ENCODE data around the gene RAE1.

RAE1 gene

GRCh38 chr20:57321142-57321541 lies 29.9 kb upstream of the RAE1 start:
- Histone ChIP-seq H3K9ac (ENCODE audit: insufficient read length) (no peak overlapping the region), H3K27ac (no peak overlapping the region), H3K9me3 (ENCODE audit: low read depth, low read length) (no peaks in the 10 kb centered on the region), H3K36me3 (ENCODE audit: insufficient read depth, low read length) (no peaks in the 10 kb centered on the region), H3K4me3 (no peak overlapping the region)
- no peak for DNase-seq (ENCODE audit: low read depth, low spot score)
- TF ChIP-seq POLR2AphosphoS5 (IDR thresholded peaks at IDR 0.05; ENCODE audit: borderline replicate concordance, low read depth, low read length) (no peak), FOXP2 (optimal IDR thresholded peaks at IDR 0.05; ENCODE audit: control extremely low read depth, extremely low read length, insufficient read depth) (no peak), EZH2 (IDR thresholded peaks at IDR 0.05) (no peak)

- DNase-seq (ENCODE audit: low read depth, low spot score): no peak
- no peak overlapping the region for H3K4me3 ChIP-seq
- TF ChIP-seq EZH2 (IDR thresholded peaks at IDR 0.05) (no peak), FOXP2 (optimal IDR thresholded peaks at IDR 0.05; ENCODE audit: control extremely low read depth, extremely low read length, insufficient read depth) (no peak), POLR2AphosphoS5 (IDR thresholded peaks at IDR 0.05; ENCODE audit: borderline replicate concordance, low read depth, low read length) (no peak)
- H3K9ac ChIP-seq (ENCODE audit: insufficient read length): no peak overlapping the region
- no peaks in the 10 kb centered on the region for H3K9me3 ChIP-seq (ENCODE audit: low read depth, low read length)
- no peaks in the 10 kb centered on the region for H3K36me3 ChIP-seq (ENCODE audit: insufficient read depth, low read length)
- H3K27ac ChIP-seq: no peak overlapping the region
Measured at GRCh38 chr20:57322476-57322875, 28.6 kb upstream of the RAE1 start.

DNA sequence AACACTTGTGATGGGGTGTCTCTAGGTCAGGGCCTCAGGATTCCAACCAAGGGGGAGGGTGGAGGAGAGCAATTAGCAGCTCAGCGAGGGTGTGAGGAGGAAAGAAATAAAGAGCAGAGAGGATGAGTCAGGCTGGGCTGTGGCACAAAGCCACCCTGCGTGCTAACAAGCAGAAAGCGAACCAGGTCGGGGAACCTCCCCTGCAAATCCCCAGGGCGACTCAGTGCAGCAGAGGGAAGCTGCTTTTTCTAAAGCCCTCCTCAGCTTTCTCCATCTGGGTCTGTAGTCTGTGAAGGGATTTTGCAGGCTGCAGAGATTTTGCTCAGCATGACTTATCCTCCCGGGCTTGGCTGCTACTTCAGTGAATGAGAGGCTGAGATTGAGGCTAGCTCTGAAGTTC lies 28.0 kb upstream of the RAE1 start:
- no peak for DNase-seq (ENCODE audit: low read depth, low spot score)
- Histone ChIP-seq H3K27ac (no peak overlapping the region), H3K9ac (ENCODE audit: insufficient read length) (no peak overlapping the region)

GRCh38 chr20:57325632-57326356 lies 25.3 kb upstream of the RAE1 start:
- H3K9ac ChIP-seq (ENCODE audit: insufficient read length): no peak overlapping the region
- no peaks in the 10 kb centered on the region for H3K36me3 ChIP-seq (ENCODE audit: insufficient read depth, low read length)
- TF ChIP-seq EZH2 (IDR thresholded peaks at IDR 0.05) (no peak), POLR2AphosphoS5 (IDR thresholded peaks at IDR 0.05; ENCODE audit: borderline replicate concordance, low read depth, low read length) (no peak), FOXP2 (optimal IDR thresholded peaks at IDR 0.05; ENCODE audit: control extremely low read depth, extremely low read length, insufficient read depth) (no peak)
- no peaks in the 10 kb centered on the region for H3K9me3 ChIP-seq (ENCODE audit: low read depth, low read length)
- H3K4me3 ChIP-seq: no peak overlapping the region
- H3K27ac ChIP-seq: no peak overlapping the region
- DNase-seq (ENCODE audit: low read depth, low spot score): no peak

More for the DNA sequence above, 28.0 kb upstream of the RAE1 start:
- no peak overlapping the region for H3K4me3 ChIP-seq
- TF ChIP-seq POLR2AphosphoS5 (IDR thresholded peaks at IDR 0.05; ENCODE audit: borderline replicate concordance, low read depth, low read length) (no peak), FOXP2 (optimal IDR thresholded peaks at IDR 0.05; ENCODE audit: control extremely low read depth, extremely low read length, insufficient read depth) (no peak), EZH2 (IDR thresholded peaks at IDR 0.05) (no peak)
- no peaks in the 10 kb centered on the region for H3K9me3 ChIP-seq (ENCODE audit: low read depth, low read length)
- no peaks in the 10 kb centered on the region for H3K36me3 ChIP-seq (ENCODE audit: insufficient read depth, low read length)

DNA sequence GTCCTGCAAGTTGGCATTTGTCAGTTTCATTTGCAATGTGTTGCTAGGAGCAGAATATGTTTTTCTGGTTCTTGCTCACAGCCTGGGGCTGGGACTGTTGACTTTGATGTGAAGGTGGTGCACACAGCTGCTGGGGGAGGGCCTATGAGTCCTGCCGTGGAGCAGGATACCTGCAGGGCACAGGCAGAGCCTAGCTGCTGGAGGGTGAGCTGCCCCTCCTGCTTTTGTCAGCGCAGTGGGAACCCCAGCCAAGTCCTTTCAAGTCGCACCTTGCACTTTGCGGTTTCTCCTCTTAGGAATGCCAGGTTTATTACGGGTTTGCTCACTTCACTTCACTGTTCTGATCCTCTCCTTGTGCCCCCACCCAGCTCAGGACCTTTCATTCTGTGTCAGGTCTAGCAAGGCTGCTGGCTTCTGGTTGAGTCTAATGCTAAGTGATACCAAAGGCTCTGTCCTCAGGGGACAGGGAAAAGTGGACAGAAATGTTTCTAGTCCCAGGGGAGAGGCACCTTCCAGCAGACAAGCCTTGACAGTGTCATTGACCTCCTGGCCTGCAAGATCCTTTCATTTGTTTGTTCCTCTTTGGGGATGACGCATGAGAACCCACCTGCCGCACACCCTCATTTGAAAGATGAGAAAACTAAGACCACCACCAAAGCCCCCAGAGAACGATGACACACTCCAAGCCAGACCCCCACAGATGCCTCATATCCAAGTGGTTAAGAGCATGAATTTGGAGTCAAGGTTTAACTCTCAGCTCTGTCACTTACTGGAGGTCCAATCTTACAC lies 24.2 kb upstream of the RAE1 start:
- Histone ChIP-seq H3K36me3 (ENCODE audit: insufficient read depth, low read length) (no peaks in the 10 kb centered on the region), H3K9me3 (ENCODE audit: low read depth, low read length) (no peaks in the 10 kb centered on the region), H3K9ac (ENCODE audit: insufficient read length) (no peak overlapping the region), H3K27ac (no peak overlapping the region), H3K4me3 (no peak overlapping the region)
- no peak for DNase-seq (ENCODE audit: low read depth, low spot score)
- TF ChIP-seq POLR2AphosphoS5 (IDR thresholded peaks at IDR 0.05; ENCODE audit: borderline replicate concordance, low read depth, low read length): no peak
- TF ChIP-seq FOXP2 (optimal IDR thresholded peaks at IDR 0.05; ENCODE audit: control extremely low read depth, extremely low read length, insufficient read depth): no peak

GRCh38 chr20:57327820-57328219 lies 23.2 kb upstream of the RAE1 start:
- Histone ChIP-seq H3K36me3 (ENCODE audit: insufficient read depth, low read length) (no peaks in the 10 kb centered on the region), H3K27ac (no peak overlapping the region)

GRCh38 chr20:57329608-57330221 lies 21.3 kb upstream of the RAE1 start, which contains the start of gene SPO11:
TSS of gene SPO11 (plus strand) at chr20:57329803. CDS start at chr20:57329868, 65 bp downstream.
- DNase-seq (ENCODE audit: low read depth, low spot score): no peak
- no peaks in the 10 kb centered on the region for H3K36me3 ChIP-seq (ENCODE audit: insufficient read depth, low read length)
- no peak within 1 kb of the TSS for H3K9ac ChIP-seq (ENCODE audit: insufficient read length)
- H3K9me3 ChIP-seq (ENCODE audit: low read depth, low read length): no peaks in the 10 kb centered on the region
- TF ChIP-seq POLR2AphosphoS5 (IDR thresholded peaks at IDR 0.05; ENCODE audit: borderline replicate concordance, low read depth, low read length) (no peak), FOXP2 (optimal IDR thresholded peaks at IDR 0.05; ENCODE audit: control extremely low read depth, extremely low read length, insufficient read depth) (no peak), EZH2 (IDR thresholded peaks at IDR 0.05) (no peak)
- H3K4me3 ChIP-seq: no peak within 1 kb of the TSS
- H3K27ac ChIP-seq: no peak within 1 kb of the TSS

More at GRCh38 chr20:57327820-57328219, 23.2 kb upstream of the RAE1 start:
- TF ChIP-seq EZH2 (IDR thresholded peaks at IDR 0.05): no peak
- TF ChIP-seq POLR2AphosphoS5 (IDR thresholded peaks at IDR 0.05; ENCODE audit: borderline replicate concordance, low read depth, low read length): no peak
- no peak for TF ChIP-seq FOXP2 (optimal IDR thresholded peaks at IDR 0.05; ENCODE audit: control extremely low read depth, extremely low read length, insufficient read depth)
- Histone ChIP-seq H3K4me3 (no peak overlapping the region), H3K9me3 (ENCODE audit: low read depth, low read length) (no peaks in the 10 kb centered on the region), H3K9ac (ENCODE audit: insufficient read length) (no peak overlapping the region)
- DNase-seq (ENCODE audit: low read depth, low spot score): no peak

DNA sequence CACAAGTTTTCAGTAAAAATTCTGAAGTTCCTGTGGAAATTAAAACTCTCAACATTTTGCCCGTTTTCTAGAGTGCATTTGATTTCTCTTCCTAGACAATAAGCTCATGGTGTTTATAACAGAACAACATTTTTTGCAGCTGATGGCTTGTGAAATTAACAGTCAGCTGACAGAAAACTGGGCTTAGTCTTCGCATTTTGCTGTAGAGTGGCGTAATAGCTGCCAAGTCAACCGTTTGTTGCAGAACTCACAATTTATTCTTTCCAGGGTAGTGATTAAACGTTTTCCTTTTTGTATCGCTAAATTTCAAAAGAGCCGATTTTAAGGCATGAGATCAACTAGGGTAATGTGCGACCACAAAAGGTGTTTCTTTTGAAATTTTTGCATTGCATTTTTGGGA lies 20.1 kb upstream of the RAE1 start:
- Histone ChIP-seq H3K36me3 (ENCODE audit: insufficient read depth, low read length) (no peaks in the 10 kb centered on the region), H3K9ac (ENCODE audit: insufficient read length) (no peak overlapping the region), H3K4me3 (no peak overlapping the region), H3K27ac (no peak overlapping the region), H3K9me3 (ENCODE audit: low read depth, low read length) (no peaks in the 10 kb centered on the region)
- DNase-seq (ENCODE audit: low read depth, low spot score): no peak
- TF ChIP-seq EZH2 (IDR thresholded peaks at IDR 0.05): no peak
- TF ChIP-seq POLR2AphosphoS5 (IDR thresholded peaks at IDR 0.05; ENCODE audit: borderline replicate concordance, low read depth, low read length): no peak
- TF ChIP-seq FOXP2 (optimal IDR thresholded peaks at IDR 0.05; ENCODE audit: control extremely low read depth, extremely low read length, insufficient read depth): no peak
